GM23248 (cell line): ENCODE results near the gene SLC35A2. TPM values are rescaled to one million over a fixed set of nuclear protein-coding genes. Genes with fewer than 3 reads are reported as not detected.

Source experiments
- DNase-seq: peaks from one replicate; pipeline ENCODE4 v3.0.0-alpha.2; 2015
- H2AFZ ChIP-seq: fragments of 200-600 bp; sonication (generic); 2 replicates; pipeline ENCODE4 v1.6.1; 2016; ENCODE audit warnings: antibody characterized with exemption
- H3F3A ChIP-seq: fragments of 200-600 bp; sonication (generic); 2 replicates; pipeline ENCODE4 v1.6.1; 2016; ENCODE audit warnings: mild to moderate bottlenecking, antibody characterized with exemption, mixed run types; ENCODE audit not compliant: insufficient read depth
- H3K27ac ChIP-seq: fragments of 200-600 bp; sonication (generic); 2 replicates; pipeline ENCODE4 v1.5.1; 2016; ENCODE audit warnings: mild to moderate bottlenecking
- H3K27me3 ChIP-seq: fragments of 200-600 bp; sonication (generic); replicated peaks from 2 replicates; pipeline ENCODE4 v1.6.1; 2016; ENCODE audit warnings: mild to moderate bottlenecking; ENCODE audit not compliant: insufficient read depth
- H3K36me3 ChIP-seq: fragments of 200-600 bp; sonication (generic); 2 replicates; pipeline ENCODE4 v1.6.1; 2016; ENCODE audit warnings: low read depth, mild to moderate bottlenecking
- H3K4me1 ChIP-seq: fragments of 200-600 bp; sonication (generic); 2 replicates; pipeline ENCODE4 v1.6.1; 2016; ENCODE audit warnings: mild to moderate bottlenecking; ENCODE audit not compliant: insufficient read depth
- H3K4me2 ChIP-seq: fragments of 200-600 bp; sonication (generic); one replicate; pipeline ENCODE4 v1.6.1; 2016; ENCODE audit warnings: mild to moderate bottlenecking; ENCODE audit not compliant: unreplicated experiment
- H3K4me3 ChIP-seq: fragments of 200-600 bp; sonication (generic); 2 replicates; pipeline ENCODE4 v1.5.1; 2016; ENCODE audit warnings: mild to moderate bottlenecking
- H3K79me2 ChIP-seq: fragments of 200-600 bp; sonication (generic); 2 replicates; pipeline ENCODE4 v1.6.1; 2016; ENCODE audit warnings: mild to moderate bottlenecking; ENCODE audit not compliant: insufficient read depth
- H3K9ac ChIP-seq: fragments of 200-600 bp; sonication (generic); 2 replicates; pipeline ENCODE4 v1.6.1; 2016; ENCODE audit warnings: mild to moderate bottlenecking
- H3K9me2 ChIP-seq: fragments of 200-600 bp; sonication (generic); 2 replicates; pipeline ENCODE4 v1.6.1; 2016; ENCODE audit warnings: mixed run types, mild to moderate bottlenecking, moderate library complexity; ENCODE audit not compliant: insufficient read depth
- H3K9me3 ChIP-seq: fragments of 200-600 bp; sonication (generic); one replicate; pipeline ENCODE4 v1.6.1; 2017; ENCODE audit warnings: low read depth
- H4K20me1 ChIP-seq: fragments of 200-600 bp; sonication (generic); 2 replicates; pipeline ENCODE4 v1.6.0; 2016; ENCODE audit not compliant: insufficient read depth
- EZH2 ChIP-seq: fragments of 200-600 bp; sonication (generic); IDR thresholded peaks from 2 replicates; pipeline ENCODE4 v1.6.1; 2018; ENCODE audit warnings: antibody characterized with exemption, mild to moderate bottlenecking; ENCODE audit not compliant: insufficient read depth, poor library complexity, severe bottlenecking
- EZH2phosphoT487 ChIP-seq: fragments of 200-600 bp; sonication (generic); IDR thresholded peaks from 2 replicates; pipeline ENCODE4 v1.6.1; 2018; ENCODE audit warnings: antibody characterized with exemption, moderate library complexity, mild to moderate bottlenecking, low read depth; ENCODE audit not compliant: insufficient read depth
- WGBS, 2 experiments: methylation state at CpG; one replicate each; pipeline ENCODE4 v1.1.6; 2015 to 2017; ENCODE audit warnings: low lambda C conversion rate in 2 of 2, low coverage in 1 of 2; ENCODE audit errors: missing lambda C conversion rate in 2 of 2; 5-methylcytosine and 5-hydroxymethylcytosine counted together
- in situ Hi-C: fragments of 300-500 bp; cut with MboI; formaldehyde crosslinking; loops from 2 replicates; pipeline ENCODE4 v1.15.0; 2020
- polyA plus RNA-seq: library from polyadenylated mRNA; unstranded; fragments of >200 nt; fragmentation: Nextera tagmentation; extraction: Ambion mirVana; gene quantifications from 2 replicates; pipeline ENCODE4 v1.2.1, GENCODE V29; 2016
- total RNA-seq: library from RNA; depleted of rRNA; stranded (reverse); fragments of >200 nt; shearing (Covaris generic); gene quantifications from 2 replicates; pipeline ENCODE4 v1.2.3, GENCODE V29; 2014

The SLC35A2 gene
- total and polyA plus RNA-seq, 2 experiments from 2014 or later, result 29.1 to 54.6 TPM

GRCh38 chrX:48923771-48924170 lies 12.3 kb upstream of the SLC35A2 start:
- peaks cover 22% of the 10 kb centered on the region for H3F3A ChIP-seq
- H3K9ac ChIP-seq, result no peak overlapping the region
- DNase-seq, result no peak
- no peak overlapping the region for H3K27ac ChIP-seq
- H4K20me1 ChIP-seq, result no peaks in the 10 kb centered on the region
- peaks cover 23% of the 10 kb centered on the region for H3K79me2 ChIP-seq
- no peaks in the 10 kb centered on the region for H3K27me3 ChIP-seq
- no peaks in the 10 kb centered on the region for H3K9me2 ChIP-seq
- H3K4me1 ChIP-seq, result peaks cover 12% of the 10 kb centered on the region; the same call in 1 of the 2 replicates
- H3K4me2 ChIP-seq, result no peak overlapping the region
- H2AFZ ChIP-seq, result no peak overlapping the region
- 98 to 100% methylated on average over 1 to 11 of the region's 13 CpGs for WGBS, 2 experiments
- no peaks in the 10 kb centered on the region for H3K36me3 ChIP-seq
- TF ChIP-seq EZH2 (no peak), EZH2phosphoT487 (no peak)
- in situ Hi-C loops, result loop anchor here (25.0 kb wide), 1 partner anchor 261 kb away; no protein-coding TSS in a partner anchor
- H3K4me3 ChIP-seq, result no peak overlapping the region
- no peaks in the 10 kb centered on the region for H3K9me3 ChIP-seq

DNA sequence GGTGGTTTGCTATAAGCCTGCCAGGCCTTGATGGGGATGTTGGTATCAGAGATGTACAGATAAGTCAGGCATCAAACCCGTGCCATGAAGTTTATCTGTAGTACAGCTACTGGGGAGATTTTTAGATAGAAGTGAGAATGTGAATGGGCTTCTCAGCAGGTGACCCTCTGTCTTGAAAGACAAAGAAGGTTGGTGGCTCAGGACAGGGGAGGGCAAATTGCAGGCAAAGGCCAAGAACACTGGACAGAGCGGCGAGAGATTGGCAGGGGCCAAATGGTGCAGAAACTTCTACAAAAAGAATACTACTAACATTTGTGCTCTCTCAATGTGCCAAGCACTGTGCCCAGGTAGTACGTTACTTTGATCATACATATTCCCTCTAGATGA lies 9.3 kb upstream of the SLC35A2 start:
- Histone ChIP-seq H3F3A (peaks cover 27% of the 10 kb centered on the region), H3K4me3 (no peak overlapping the region), H3K4me1 (peaks cover 12% of the 10 kb centered on the region; the same call in 1 of the 2 replicates), H2AFZ (no peak overlapping the region), H4K20me1 (no peaks in the 10 kb centered on the region), H3K27me3 (no peaks in the 10 kb centered on the region), H3K9me2 (no peaks in the 10 kb centered on the region), H3K79me2 (no peaks in the 10 kb centered on the region), H3K4me2 (no peak overlapping the region), H3K36me3 (no peaks in the 10 kb centered on the region), H3K9ac (no peak overlapping the region), H3K9me3 (no peaks in the 10 kb centered on the region), H3K27ac (no peak overlapping the region)
- DNase-seq, result no peak
- no peak for TF ChIP-seq EZH2phosphoT487
- no peak for TF ChIP-seq EZH2
- WGBS, 2 experiments, result 89 to 93% methylated on average over 3 to 4 of the region's 4 CpGs
- in situ Hi-C loops, result loop anchor here (25.0 kb wide), 1 partner anchor 258 kb away; no protein-coding TSS in a partner anchor

GRCh38 chrX:48919947-48920717 lies 8.7 kb upstream of the SLC35A2 start:
- no peaks in the 10 kb centered on the region for H3K9me2 ChIP-seq
- H3K4me1 ChIP-seq, result peaks cover 12% of the 10 kb centered on the region; the same call in 1 of the 2 replicates
- H3K36me3 ChIP-seq, result no peaks in the 10 kb centered on the region
- in situ Hi-C loops, result loop anchor here (25.0 kb wide), 1 partner anchor 258 kb away; no protein-coding TSS in a partner anchor
- no peak overlapping the region for H2AFZ ChIP-seq
- no peak overlapping the region for H3K9ac ChIP-seq
- H3K27ac ChIP-seq, result peak overlapping the region; percentile 38; the same call in 1 of the 2 replicates
- peaks cover 27% of the 10 kb centered on the region for H3F3A ChIP-seq
- no peak overlapping the region for H3K4me3 ChIP-seq
- no peaks in the 10 kb centered on the region for H3K27me3 ChIP-seq
- no peaks in the 10 kb centered on the region for H3K9me3 ChIP-seq
- no peaks in the 10 kb centered on the region for H3K79me2 ChIP-seq
- H4K20me1 ChIP-seq, result no peaks in the 10 kb centered on the region
- no peak overlapping the region for H3K4me2 ChIP-seq
- 38 to 43% methylated on average over 6 to 8 of the region's 8 CpGs for whole genome bisulfite sequencing, 2 experiments
- TF ChIP-seq EZH2, result no peak
- no peak for TF ChIP-seq EZH2phosphoT487
- no peak for DNase-seq

DNA sequence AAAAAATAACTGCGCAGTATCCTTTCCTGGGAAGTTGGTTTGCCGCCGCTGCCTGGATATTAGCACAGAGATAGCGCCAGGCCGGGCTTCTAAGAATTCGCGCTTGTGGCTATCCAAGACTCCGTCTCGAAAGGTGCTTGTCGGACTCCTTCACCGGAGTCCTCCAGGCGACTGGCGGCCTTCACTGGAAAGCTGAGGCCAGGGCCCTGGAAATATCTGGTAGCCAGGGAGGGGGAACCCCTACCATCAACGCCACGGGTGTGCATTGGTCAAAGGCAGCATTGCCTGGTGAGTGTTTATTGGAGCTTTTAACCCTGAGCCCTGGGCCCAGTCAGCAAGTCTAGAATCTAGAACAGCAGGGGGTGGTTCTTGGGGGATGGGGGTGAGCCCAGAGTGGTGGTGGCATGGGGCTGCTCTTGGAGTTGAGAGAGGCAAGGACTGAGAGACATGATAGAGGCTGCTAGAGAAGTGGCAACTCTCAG lies 8.0 kb upstream of the SLC35A2 start:
- H2AFZ ChIP-seq, result no peak overlapping the region
- H3K4me2 ChIP-seq, result peak overlapping the region; percentile 76
- in situ Hi-C loops, result loop anchor here (25.0 kb wide), 1 partner anchor 257 kb away; no protein-coding TSS in a partner anchor
- H3K9ac ChIP-seq, result peak overlapping the region; percentile 78; the same call in 1 of the 2 replicates
- H3K27me3 ChIP-seq, result no peaks in the 10 kb centered on the region
- peak; percentile 40 for DNase-seq
- TF ChIP-seq EZH2phosphoT487 (no peak), EZH2 (no peak)
- peaks cover 27% of the 10 kb centered on the region for H3F3A ChIP-seq
- peak overlapping the region; percentile 79 for H3K4me3 ChIP-seq
- H3K4me1 ChIP-seq, result peaks cover 12% of the 10 kb centered on the region; the same call in 1 of the 2 replicates
- H3K27ac ChIP-seq, result peak overlapping the region; percentile 38
- no peaks in the 10 kb centered on the region for H3K9me2 ChIP-seq
- H4K20me1 ChIP-seq, result no peaks in the 10 kb centered on the region
- WGBS, 2 experiments, result 7 to 8% methylated on average over 10 to 15 of the region's 15 CpGs
- H3K79me2 ChIP-seq, result no peaks in the 10 kb centered on the region
- H3K9me3 ChIP-seq, result no peaks in the 10 kb centered on the region
- no peaks in the 10 kb centered on the region for H3K36me3 ChIP-seq
